ENCODE results near the gene NUDT10.
A peak's percentile ranks its signal among the peaks of the same experiment; 100 is the strongest.
"Not testable (repeated sequence)": the region's sequence is repeated elsewhere in the genome, so short reads cannot be mapped to it uniquely, and the experiment has no call there.

Gene NUDT10

GRCh38 chrX:51332188-51332942 is at the start of gene NUDT10:
Gene NUDT10 (plus strand): TSS chrX:51332822. CDS start chrX:51332966, 144 bp downstream.
- DNase-seq (ENCODE audit: low spot score), result no peak

- no peak for DNase-seq (ENCODE audit: low spot score)
Measured at GRCh38 chrX:51292421-51292820, 40.2 kb upstream of the NUDT10 start.

- no peak for DNase-seq (ENCODE audit: low spot score)
Measured at GRCh38 chrX:51296138-51296537, 36.5 kb upstream of the NUDT10 start.

- no peak for DNase-seq (ENCODE audit: low spot score)
Measured at GRCh38 chrX:51316271-51316670, 16.4 kb upstream of the NUDT10 start.

- not testable (repeated sequence) for DNase-seq (ENCODE audit: low spot score)
Measured at GRCh38 chrX:51332943-51333785, 542 bp downstream of the NUDT10 start.

- DNase-seq (ENCODE audit: low spot score), result no peak
Measured at GRCh38 chrX:51334276-51334675, 1.7 kb downstream of the NUDT10 start.

GRCh38 chrX:51336584-51336983 is 4.0 kb downstream of the NUDT10 start:
- peak; percentile 83 for DNase-seq (ENCODE audit: low spot score)

- DNase-seq (ENCODE audit: low spot score), result no peak
Measured at GRCh38 chrX:51361251-51361650, 28.6 kb downstream of the NUDT10 start.

- no peak for DNase-seq (ENCODE audit: low spot score)
Measured at GRCh38 chrX:51376672-51377071, 44.0 kb downstream of the NUDT10 start.

Measured in RKO (cell line).